OCI-LY3 (cell line): Measurements from ENCODE around the gene PAK1.

Experiments
- H2AFZ ChIP-seq: fragments of 200-600, 300-600 bp; shearing (Covaris generic); 2 replicates; pipeline ENCODE4 v1.6.0; 2014; ENCODE audit warnings: antibody characterized with exemption, low read depth, low read length
- H3K27ac ChIP-seq: fragments of 200-600, 300-600 bp; sonication (generic); 2 replicates; pipeline ENCODE4 v1.5.1; 2014; ENCODE audit warnings: mild to moderate bottlenecking, low read length, moderate library complexity, mixed read lengths
- H3K27me3 ChIP-seq: fragments of 200-600, 300-600 bp; sonication (generic); 2 replicates; pipeline ENCODE4 v1.6.1; 2014; ENCODE audit warnings: low read depth, low read length, mixed read lengths
- H3K36me3 ChIP-seq: fragments of 200-600, 300-600 bp; sonication (generic); replicated peaks from 2 replicates; pipeline ENCODE3; 2014; ENCODE audit warnings: low read depth, low read length, mixed read lengths
- H3K4me1 ChIP-seq: fragments of 300-600, 200-600 bp; sonication (generic); 2 replicates; pipeline ENCODE4 v1.6.1; 2014; ENCODE audit warnings: low read length, mixed read lengths
- H3K4me2 ChIP-seq: fragments of 200-600, 300-600 bp; sonication (generic); 2 replicates; pipeline ENCODE4 v1.6.1; 2014; ENCODE audit warnings: low read length, mixed read lengths
- H3K4me3 ChIP-seq: fragments of 300-600, 200-600 bp; sonication (generic); 2 replicates; pipeline ENCODE4 v1.5.1; 2014; ENCODE audit warnings: antibody characterized with exemption, mild to moderate bottlenecking, low read length, moderate library complexity
- H3K79me2 ChIP-seq: fragments of 300-600, 200-600 bp; shearing (Covaris generic); 2 replicates; pipeline ENCODE4 v1.6.1; 2014; ENCODE audit warnings: mild to moderate bottlenecking, low read length, mixed read lengths
- H3K9ac ChIP-seq: fragments of 300-600, 200-600 bp; shearing (Covaris generic); 2 replicates; pipeline ENCODE4 v1.6.0; 2014; ENCODE audit warnings: mild to moderate bottlenecking, low read length, moderate library complexity
- H3K9me3 ChIP-seq: fragments of 200-600, 300-600 bp; shearing (Covaris generic); 2 replicates; pipeline ENCODE4 v1.6.1; 2014; ENCODE audit warnings: low read length, mixed read lengths; ENCODE audit not compliant: insufficient read depth
- H4K20me1 ChIP-seq: fragments of 200-600, 300-600 bp; sonication (generic); 2 replicates; pipeline ENCODE4 v1.6.1; 2016; ENCODE audit warnings: low read length, mixed read lengths; ENCODE audit not compliant: insufficient read depth
- EZH2phosphoT487 ChIP-seq: fragments of 200-600 bp; shearing (Covaris generic); IDR thresholded peaks from 2 replicates; pipeline ENCODE4 v1.6.1; 2018; ENCODE audit warnings: antibody characterized with exemption, mixed run types, low read depth
- TF ChIP-seq, protein P1 (sequence below): fragments of 200-600, 300-600 bp; sonication (generic); IDR thresholded peaks from 2 replicates; pipeline ENCODE4 v1.5.1; 2014; ENCODE audit warnings: antibody characterized with exemption, low read length, low read depth

Gene PAK1

DNA sequence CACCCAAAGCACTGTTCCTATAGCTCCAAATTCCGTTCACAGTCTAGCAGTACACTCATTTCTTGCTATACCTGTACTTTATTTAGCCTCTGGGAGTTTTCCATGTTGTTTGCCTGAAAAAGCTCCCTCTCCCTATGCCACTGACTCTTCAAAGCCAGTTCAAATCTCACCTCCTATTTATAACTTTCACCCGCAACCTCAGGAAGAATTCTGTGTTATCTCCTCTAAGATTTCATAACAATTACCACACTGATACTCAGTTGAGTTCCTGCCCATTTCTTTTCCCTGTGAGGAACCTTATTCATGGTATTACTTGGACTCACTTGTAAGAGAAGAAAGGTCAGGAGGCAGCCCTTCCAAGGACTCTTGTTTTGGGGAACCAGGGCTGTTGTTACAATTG is 197.6 kb downstream of the PAK1 start:
- no peaks in the 10 kb centered on the region for H3K27me3 ChIP-seq
- H3K4me2 ChIP-seq, result no peak overlapping the region
- H3K27ac ChIP-seq, result no peak overlapping the region
- H3K4me3 ChIP-seq, result no peak overlapping the region
- no peaks in the 10 kb centered on the region for H3K36me3 ChIP-seq
- H3K79me2 ChIP-seq, result no peaks in the 10 kb centered on the region
- TF ChIP-seq, protein P1, sequence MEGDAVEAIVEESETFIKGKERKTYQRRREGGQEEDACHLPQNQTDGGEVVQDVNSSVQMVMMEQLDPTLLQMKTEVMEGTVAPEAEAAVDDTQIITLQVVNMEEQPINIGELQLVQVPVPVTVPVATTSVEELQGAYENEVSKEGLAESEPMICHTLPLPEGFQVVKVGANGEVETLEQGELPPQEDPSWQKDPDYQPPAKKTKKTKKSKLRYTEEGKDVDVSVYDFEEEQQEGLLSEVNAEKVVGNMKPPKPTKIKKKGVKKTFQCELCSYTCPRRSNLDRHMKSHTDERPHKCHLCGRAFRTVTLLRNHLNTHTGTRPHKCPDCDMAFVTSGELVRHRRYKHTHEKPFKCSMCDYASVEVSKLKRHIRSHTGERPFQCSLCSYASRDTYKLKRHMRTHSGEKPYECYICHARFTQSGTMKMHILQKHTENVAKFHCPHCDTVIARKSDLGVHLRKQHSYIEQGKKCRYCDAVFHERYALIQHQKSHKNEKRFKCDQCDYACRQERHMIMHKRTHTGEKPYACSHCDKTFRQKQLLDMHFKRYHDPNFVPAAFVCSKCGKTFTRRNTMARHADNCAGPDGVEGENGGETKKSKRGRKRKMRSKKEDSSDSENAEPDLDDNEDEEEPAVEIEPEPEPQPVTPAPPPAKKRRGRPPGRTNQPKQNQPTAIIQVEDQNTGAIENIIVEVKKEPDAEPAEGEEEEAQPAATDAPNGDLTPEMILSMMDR, result no peak
- no peak for TF ChIP-seq EZH2phosphoT487
- no peaks in the 10 kb centered on the region for H3K9me3 ChIP-seq
- no peak overlapping the region for H3K9ac ChIP-seq
- no peak overlapping the region for H2AFZ ChIP-seq
- H4K20me1 ChIP-seq, result no peaks in the 10 kb centered on the region
- peaks cover 6% of the 10 kb centered on the region; the same call in 1 of the 2 replicates for H3K4me1 ChIP-seq
